Measurements from ENCODE around the gene TBX21. TPM values are rescaled to one million over a fixed set of nuclear protein-coding genes. Genes with fewer than 3 reads are reported as not detected.
"Not testable (repeated sequence)": the region's sequence is repeated elsewhere in the genome, so short reads cannot be mapped to it uniquely, and the experiment has no call there.

The TBX21 gene
- total RNA-seq, 1 donor: 0.27 TPM

DNA sequence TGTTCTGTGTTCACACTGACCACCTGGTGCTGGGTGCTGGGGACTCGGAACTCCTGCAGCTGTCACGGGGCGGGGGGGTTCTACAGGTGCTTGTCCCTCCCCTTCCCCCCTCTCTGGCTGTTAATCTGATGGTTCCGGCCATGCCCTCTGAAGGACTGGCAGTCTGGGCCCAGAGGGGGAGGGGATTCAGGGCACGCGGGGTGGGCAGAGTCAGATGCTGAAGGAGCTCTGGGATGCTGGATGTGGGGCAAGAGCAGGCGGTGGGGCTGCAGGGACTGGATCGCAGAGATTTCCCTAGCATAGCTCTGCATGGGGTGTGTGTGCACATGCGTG lies 5.4 kb upstream of the TBX21 start:
- DNase-seq (ENCODE audit: low read depth in 2 of 3, low spot score in 2 of 3): no peak

- no peak for DNase-seq (ENCODE audit: low read depth in 2 of 3, low spot score in 2 of 3)
Measured at GRCh38 chr17:47728214-47728877, 4.7 kb upstream of the TBX21 start.

DNA sequence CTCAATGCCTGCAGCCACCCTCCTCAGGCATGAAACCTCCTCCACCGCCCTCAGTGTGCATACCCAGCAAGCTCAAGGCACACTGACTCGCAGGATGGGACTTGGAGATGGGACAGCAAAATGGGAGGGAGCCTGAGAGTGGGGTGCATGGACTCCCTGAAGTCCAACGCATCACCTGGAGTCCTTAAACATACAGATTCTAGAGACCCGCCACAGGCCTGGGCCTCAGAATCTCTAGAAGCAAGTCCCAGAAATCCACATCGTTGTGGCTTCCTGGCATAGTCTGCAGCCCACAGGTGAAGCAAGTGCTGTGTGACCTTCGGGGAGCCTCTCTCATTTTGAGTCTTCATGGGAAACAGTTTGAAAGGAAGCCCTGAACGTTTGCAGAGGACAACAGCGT lies 3.6 kb upstream of the TBX21 start:
- no peak for DNase-seq (ENCODE audit: low read depth in 2 of 3, low spot score in 2 of 3)

GRCh38 chr17:47730681-47731080 lies 2.4 kb upstream of the TBX21 start:
- DNase-seq (ENCODE audit: low read depth in 2 of 3, low spot score in 2 of 3): no peak

- no peak for DNase-seq (ENCODE audit: low read depth in 2 of 3, low spot score in 2 of 3)
Measured at GRCh38 chr17:47731396-47731795, 1.6 kb upstream of the TBX21 start.

DNA sequence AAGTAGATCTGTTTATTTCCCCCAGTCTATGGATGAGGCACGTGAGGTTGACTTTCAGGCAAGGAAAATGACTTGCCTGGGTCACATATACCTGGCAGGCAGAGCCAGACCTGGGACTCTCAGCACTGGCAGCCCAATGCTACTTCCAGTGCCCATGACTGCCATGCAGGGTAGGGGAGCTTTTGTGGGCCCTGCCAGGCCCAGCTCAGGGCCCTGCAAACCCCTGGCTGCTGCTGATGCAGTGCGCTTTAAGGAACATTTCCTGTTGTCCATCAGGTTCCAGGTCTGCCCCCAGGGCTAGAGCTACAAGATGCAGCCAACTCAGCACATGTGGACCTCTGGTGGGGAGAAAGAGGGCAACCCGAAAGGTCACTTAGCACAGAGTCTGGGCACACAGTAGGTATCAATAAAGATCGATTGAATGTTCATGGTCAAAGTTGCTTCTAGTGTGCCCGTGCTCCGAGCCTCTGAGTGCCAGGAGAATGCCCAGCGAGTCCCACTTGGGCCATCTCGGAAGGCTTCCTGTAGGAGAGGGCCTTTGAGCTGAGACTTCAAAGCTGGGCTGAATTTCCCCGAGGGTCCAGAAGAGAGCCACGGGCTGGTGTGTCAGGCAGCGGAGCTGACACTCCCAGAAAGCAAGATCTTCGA lies 513 bp upstream of the TBX21 start:
- DNase-seq (ENCODE audit: low read depth in 2 of 3, low spot score in 2 of 3): no peak

GRCh38 chr17:47733674-47734410 lies 806 bp downstream of the TBX21 start:
- DNase-seq (ENCODE audit: low read depth in 2 of 3, low spot score in 2 of 3): no peak

- no peak for DNase-seq (ENCODE audit: low read depth in 2 of 3, low spot score in 2 of 3)
Measured at GRCh38 chr17:47735139-47735464, 2.1 kb downstream of the TBX21 start.

DNA sequence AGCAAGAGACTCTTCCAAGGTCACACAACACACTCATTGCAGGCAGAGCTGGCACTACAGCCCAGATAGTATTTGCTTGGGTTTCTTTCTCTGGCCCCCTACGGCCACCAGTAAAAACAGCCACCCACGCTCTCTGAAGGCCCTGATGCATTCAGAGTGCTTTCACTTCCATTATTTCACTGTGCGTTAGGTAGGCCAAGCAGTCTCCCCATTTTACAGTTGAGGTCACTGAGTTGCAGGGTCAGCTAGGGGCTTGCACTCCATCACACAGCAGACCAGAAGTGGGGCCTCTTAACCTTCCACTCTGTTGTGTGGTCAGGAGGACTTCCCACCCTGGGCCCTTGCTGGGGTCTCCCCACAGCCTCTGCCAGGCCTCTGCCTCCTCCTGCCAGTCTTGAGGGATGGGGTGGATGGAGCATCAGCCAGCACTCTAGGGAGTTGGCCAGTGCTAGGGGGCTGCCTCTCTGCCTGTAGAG lies 2.5 kb downstream of the TBX21 start:
- no peak for DNase-seq (ENCODE audit: low read depth in 2 of 3, low spot score in 2 of 3)

DNA sequence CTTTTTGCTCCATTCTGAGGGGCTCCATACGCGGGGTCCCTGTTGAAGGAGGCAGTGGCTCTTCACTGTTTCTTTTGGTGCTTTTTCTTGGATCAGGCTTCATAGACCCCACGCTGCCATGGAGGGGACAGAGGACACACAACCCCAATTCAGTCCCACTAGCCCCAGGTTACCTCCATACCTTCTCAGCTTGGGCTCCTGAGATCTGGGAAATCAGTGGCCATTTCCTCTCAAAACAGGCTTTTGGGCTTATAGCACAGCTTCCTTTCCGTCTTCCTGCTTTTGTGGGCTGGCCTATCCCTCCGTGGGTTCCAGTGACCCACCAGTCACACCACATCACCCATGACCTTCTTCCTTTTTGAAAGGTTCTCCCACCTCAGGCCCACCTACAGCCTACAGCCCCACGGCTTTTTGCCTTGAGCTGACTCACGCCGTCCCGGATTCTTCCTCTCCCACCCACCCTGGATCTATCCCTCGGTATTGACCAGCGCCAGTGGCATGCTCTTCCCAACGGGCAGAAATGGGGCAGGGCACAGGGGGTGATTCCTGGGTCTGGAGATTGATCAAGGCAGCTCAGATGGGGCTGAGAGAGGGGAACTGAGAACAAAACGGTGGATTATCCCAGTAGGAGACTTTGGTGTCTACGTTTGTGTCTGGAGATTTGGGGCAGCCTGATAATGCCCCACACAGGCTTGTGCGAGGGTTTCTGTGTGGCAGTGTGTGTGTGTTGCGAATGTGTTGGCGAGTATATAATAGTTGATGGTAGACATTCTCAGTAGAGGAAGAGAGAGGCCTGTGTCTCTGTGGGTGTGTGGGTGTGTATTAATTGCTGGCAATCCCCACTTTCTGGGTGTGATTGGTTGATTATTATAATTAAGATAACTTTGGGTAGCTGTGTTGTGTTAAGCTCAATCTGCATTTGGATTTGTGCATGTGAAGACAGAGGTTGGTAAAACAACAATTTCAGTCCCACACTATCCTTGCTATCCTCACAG lies 3.8 kb downstream of the TBX21 start:
- no peak for DNase-seq (ENCODE audit: low read depth in 2 of 3, low spot score in 2 of 3)

DNA sequence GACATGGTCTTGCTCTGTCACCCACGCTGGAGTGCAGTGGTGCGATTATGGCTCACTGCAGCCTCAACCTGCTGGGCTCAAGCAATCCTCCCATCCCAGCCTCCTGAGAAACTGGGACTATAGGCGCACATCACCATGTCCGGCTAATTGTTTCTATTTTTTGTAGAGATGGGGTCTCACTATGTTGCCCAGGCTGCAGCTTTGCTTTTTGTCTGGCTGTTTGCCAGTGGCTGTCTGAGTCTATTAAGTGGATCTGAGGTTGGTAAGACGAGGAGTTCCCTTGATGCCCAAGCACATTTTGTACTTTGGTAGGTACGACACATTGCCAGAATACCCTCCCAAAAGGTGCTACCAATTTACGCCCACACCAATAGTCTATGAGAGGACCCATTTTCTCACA lies 5.1 kb downstream of the TBX21 start:
- DNase-seq (ENCODE audit: low read depth in 2 of 3, low spot score in 2 of 3): no peak

DNA sequence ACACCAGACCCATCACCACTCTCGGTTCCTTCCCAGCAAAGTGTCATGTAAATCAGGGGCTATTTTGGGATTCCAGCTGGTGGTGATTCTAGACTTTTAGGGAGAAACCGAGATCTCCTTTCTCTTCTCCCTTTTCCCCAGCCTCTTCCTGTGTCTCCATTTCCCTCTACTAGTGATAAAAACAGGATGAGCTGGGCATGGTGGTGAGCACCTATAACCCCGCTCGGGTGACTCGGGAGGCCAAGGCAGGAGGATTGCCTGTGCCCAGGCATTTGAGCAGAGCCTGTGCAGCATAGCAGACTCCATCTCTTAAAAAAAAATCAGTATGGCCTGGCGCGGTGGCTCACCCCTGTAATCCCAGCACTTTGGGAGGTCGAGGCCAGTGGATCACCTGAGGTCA lies 6.1 kb downstream of the TBX21 start:
- DNase-seq (ENCODE audit: low read depth in 2 of 3, low spot score in 2 of 3): no peak

- not testable (repeated sequence) for DNase-seq (ENCODE audit: low read depth in 2 of 3, low spot score in 2 of 3)
Measured at GRCh38 chr17:47739945-47740344, 6.9 kb downstream of the TBX21 start.

DNA sequence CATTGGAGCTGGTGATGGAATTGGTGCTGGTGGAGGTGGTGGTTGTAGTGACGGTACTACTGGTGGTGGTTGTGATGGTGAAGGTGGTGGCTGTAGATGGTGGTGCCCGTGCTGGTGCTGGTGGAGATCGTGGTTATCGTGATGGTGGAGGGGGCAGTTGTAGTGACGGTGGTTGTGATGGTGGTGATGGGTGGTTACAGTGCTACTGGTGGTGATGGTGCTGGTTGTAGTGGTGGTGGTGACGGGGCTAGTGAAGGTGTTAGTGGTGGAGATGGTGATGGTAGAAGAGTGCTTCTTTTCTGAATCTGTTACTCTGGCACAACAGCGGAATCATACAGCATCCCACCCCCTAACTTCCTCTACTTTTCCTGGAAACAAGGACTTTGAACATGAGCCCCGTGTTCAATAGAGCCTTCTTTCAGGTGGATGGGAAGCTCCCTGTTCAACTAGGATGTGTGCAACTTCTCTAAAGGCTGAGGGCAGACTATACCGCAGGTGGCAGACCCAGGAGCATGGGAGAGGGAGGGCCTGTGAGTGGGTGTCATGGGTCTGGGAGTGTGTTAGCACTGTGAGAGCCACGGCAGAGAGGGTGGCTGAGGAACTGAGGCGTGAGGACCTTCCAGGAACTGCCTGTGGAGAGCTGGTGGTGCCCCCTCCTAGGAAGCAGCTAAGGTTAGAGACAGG lies 8.2 kb downstream of the TBX21 start:
- no peak for DNase-seq (ENCODE audit: low read depth in 2 of 3, low spot score in 2 of 3)

GRCh38 chr17:47741793-47742145 lies 8.7 kb downstream of the TBX21 start:
- DNase-seq (ENCODE audit: low read depth in 2 of 3, low spot score in 2 of 3): no peak

- peak in 2 of 3 donors; percentile 62 to 72 for DNase-seq (ENCODE audit: low read depth in 2 of 3, low spot score in 2 of 3)
Measured at GRCh38 chr17:47742319-47743181, 9.5 kb downstream of the TBX21 start.

GRCh38 chr17:47744168-47745036 lies 11.4 kb downstream of the TBX21 start:
- no peak for DNase-seq (ENCODE audit: low read depth in 2 of 3, low spot score in 2 of 3)

DNA sequence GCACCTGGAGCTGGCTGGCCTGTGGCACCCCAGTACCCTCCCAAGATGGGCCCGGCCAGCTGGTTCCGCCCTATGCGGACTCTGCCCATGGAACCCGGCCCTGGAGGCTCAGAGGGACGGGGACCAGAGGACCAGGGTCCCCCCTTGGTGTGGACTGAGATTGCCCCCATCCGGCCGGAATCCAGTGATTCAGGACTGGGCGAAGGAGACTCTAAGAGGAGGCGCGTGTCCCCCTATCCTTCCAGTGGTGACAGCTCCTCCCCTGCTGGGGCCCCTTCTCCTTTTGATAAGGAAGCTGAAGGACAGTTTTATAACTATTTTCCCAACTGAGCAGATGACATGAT lies 12.0 kb downstream of the TBX21 start:
- no peak for DNase-seq (ENCODE audit: low read depth in 2 of 3, low spot score in 2 of 3)

- DNase-seq (ENCODE audit: low read depth in 2 of 3, low spot score in 2 of 3): no peak
Measured at GRCh38 chr17:47751471-47751870, 18.4 kb downstream of the TBX21 start.
